Skin epidermis (tissue), 12 donors: Measurements from ENCODE around the gene DDI2.

Source experiments
- H3K27ac ChIP-seq, 21 experiments: fragments of 200-600 bp; sonication (generic) in 11 of 21; one replicate each; pipeline ENCODE4 v1.5.0; 2020; ENCODE audit warnings: mild to moderate bottlenecking in 3 of 21, inconsistent platforms in 2 of 21, moderate library complexity in 2 of 21
- H3K4me3 ChIP-seq, 7 experiments: fragments of 200-600 bp; sonication (generic) in 2 of 7; one replicate each; pipeline ENCODE4 v1.5.0; 2020; ENCODE audit warnings: inconsistent platforms in 2 of 7, mild to moderate bottlenecking in 2 of 7, moderate library complexity in 1 of 7

Gene DDI2

GRCh38 chr1:15718199-15718601, 100.9 kb downstream of the DDI2 start:
- no peak overlapping the region for H3K4me3 ChIP-seq
- no peak overlapping the region for H3K27ac ChIP-seq
